Activated CD8-positive, alpha-beta memory T cell treated with anti-CD3 and anti-CD28 coated beads, Interleukin-2, amount 50 U/mL, for 1 hour (primary cell): ENCODE data around the gene UBE2QL1.

Experiments
- DNase-seq: peaks from one replicate; pipeline ENCODE4 v3.0.0-alpha.2; 2020; ENCODE audit errors: extremely low read depth

Gene UBE2QL1

DNA sequence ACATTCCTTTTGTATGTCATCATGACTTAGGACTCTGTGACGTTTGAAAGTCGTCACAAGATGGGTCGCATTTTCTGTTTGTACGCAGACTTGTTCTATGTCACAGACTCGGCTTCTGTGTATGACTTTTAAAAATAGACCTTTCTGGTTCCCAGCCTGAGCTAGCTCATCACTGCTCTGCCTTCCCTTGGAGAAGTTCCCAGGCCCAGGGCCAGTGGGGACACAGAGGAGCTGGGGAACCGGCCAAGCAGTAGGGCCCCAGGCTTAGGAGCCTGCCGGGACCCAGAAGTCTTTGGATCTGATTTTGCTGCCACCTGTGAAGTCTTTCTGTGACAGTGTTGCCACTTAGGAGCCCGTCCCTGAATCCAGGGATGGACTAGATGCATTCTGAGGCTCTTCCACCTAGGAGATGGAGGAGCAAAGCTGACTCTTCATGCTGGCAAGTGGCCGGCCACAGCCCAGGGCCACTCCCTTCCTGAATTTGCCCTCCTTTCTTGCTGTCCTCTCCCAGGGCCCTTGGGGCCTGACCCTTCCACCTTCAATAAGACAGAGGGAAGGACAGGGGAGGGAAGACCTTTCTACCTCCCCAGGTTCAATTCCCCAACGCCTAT is 18.1 kb upstream of the UBE2QL1 start:
- DNase-seq = no peak

DNA sequence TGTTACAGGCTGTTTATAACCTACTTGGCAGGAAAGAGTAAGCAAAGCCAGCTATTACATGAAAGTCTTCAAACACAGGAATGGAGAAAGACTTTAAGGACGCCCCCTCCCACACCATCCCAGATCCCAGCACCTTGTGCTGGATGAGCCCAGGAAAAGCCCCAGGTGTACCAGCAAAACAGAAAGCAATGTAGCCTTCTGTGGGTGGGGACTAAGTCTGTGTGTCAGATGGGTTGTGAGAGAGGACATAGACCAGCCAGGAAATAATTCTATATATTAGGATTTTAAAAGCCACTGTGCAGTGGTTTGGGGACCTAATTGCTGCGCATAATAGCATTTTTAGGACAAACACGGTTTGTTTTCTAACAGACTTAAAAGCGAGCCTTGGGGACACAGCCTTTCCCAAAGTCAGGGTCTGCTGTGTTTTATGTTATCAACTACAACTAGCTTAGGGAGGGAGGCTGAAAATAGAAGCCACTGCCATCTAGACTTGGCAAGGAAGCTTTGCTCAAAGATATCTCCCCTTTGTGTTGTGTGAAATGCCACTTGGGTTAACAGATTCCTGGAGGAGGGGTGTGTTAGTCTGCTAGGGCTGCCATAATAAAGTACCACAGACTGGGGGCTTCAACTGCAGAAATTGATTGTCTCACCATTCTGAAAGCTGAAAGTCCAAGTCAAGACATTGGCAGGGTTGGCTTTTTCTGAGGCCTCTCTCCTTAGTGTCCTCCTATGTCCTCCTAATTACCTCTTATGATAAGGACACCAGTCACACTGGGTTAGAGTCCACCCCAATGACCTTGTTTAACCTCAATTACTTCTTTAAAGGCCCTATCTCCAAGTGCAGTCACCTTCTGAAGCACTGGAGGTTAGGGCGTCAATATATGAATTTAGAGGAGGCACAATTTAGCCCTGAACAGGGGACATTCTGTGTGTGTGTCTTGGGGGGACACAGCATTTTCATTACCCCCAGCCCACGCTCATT is 17.2 kb upstream of the UBE2QL1 start:
- DNase-seq = no peak

DNA sequence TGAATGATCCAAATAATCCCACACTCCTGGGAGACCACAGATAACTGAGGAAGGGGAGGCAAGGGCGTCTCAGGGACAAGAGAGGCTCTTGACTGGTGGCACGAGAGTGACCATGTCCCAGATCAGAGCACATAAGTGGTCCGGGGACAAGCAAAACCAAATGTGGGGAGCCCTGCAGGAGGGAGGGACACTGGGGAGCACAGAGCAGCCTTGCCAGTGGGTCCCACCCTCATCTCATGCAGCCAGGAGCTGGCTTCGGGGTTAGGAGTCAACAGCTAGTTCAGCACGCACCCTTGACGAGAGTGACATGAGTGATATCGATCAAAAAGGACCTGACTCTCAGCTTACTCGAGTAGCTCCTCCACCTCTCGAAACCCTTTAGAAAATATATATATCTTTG is 16.5 kb upstream of the UBE2QL1 start:
- DNase-seq = no peak

DNA sequence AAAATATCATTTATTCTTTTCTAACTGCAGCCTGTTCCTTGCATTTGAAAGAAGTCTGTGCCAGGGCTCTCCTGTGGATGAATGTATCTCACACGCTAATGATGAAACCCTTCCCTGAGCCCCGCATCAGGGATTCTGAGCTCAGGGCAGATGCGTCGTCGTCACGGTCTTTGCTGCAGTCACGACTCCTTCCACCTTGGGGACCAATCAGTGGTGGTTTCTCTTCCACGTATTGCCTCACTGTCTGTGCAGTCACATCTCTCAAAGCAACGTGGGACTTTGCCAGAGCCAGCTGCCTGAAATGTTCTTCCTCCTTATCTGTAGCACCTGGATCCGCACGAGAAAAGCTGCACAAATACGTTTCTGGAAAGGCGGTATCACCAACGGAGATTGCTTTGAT is 13.9 kb upstream of the UBE2QL1 start:
- no peak for DNase-seq

DNA sequence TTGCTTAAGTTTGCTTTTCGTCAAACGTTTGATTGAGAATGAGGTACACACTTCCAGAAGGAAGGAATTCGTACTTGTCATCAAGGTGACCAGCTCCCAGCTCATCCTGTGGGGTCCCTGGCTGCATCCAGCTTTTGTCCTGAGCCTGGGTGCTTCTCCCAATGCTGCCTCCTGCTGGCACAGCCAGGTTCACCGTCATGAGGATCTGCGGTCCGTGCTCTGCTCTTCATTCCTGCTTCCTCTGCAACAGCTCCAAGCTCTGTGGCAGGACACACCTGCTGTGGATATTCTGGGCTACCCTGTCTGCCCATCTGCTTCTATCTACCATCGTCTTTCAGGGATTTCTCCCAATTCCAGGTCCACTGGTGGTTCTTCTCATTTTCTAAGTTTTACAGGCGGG is 13.3 kb upstream of the UBE2QL1 start:
- no peak for DNase-seq

DNA sequence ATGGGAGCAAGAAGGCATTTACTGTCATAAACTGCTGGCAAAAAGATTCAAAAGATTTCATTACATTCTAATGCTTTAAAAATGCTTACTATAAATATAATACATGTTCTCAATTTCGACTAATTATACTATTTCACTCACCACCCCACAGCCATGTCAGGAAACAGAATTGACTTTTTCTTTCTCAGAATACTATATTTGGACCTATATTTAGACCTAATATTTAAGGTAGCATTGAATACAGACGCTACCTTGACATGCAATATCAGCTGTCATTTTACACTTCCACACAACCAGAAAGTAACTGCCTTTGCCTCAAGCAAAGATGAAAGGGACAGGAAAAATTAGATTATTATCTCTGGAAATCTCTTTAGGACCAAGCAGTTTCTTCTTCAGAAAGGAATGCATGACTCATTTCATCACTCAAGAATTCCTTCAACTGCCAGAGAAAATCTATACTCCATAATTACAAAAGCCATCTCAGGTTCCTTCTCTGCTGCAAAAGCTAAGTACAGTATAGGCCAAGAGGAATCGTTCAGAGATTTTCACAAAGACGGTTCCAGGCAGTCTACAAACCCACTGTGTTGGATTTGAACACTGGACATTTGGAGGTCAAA is 11.8 kb upstream of the UBE2QL1 start:
- no peak for DNase-seq

DNA sequence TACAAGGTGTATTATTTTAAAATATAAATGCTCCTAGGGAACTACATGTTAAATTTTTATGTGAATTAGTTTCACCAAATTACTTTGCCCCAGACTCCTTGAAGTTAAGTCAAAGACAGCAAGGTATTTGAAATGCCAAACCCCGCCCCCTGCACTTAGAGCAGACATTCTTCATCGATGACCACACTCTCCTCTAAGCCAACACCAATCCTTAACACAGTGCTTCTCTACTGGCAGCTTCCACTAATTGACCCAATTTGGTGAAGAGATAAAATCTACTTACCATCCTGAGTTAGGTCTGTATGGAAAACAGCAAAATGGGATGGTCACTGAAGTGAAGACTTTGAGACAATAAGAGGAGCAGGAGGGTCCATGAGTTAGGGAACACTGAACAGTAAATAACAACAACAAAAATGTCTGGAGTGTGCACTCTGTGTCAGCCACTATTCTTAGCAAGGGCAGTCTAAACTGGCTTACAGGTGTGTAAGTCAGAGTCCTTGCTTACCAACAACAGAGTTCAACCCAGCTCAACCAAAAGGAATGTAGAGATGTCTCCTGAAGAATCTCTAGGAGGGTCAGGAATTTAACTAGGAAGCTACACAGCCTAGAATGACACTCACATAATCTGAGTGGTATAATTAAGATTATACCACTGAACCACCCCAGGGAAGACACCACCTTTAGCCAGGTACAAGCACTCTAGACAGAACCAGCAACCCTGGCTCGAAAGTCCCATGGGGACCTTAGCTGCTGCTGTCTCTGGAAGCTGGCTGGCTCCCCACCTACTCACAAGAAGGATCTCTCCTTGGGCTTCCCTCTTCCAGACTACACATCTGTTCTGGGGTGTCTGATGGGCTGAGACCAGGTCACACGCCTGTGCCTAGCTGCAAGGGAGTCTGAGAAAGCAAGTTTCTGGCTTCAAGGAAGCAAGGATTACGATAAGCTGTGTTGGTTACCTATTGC is 8.8 kb upstream of the UBE2QL1 start:
- no peak for DNase-seq

DNA sequence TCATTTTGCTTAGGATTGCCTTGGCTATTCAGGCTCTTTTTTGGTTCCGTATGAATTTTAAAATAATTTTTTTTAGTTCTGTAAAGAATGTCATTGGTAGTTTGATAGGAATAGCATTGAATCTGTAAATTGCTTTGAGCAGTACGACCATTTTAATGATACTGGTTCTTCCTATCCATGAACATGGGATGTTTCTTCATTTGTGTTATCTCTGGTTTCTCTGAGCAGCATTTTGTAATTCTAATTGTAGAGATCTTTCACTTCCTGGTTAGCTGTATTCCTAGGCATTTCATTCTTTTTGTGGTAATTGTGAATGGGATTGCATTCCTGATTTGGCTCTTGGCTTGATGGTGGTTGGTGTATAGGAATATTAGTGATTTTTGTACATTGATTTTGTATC is 6.3 kb upstream of the UBE2QL1 start:
- no peak for DNase-seq

DNA sequence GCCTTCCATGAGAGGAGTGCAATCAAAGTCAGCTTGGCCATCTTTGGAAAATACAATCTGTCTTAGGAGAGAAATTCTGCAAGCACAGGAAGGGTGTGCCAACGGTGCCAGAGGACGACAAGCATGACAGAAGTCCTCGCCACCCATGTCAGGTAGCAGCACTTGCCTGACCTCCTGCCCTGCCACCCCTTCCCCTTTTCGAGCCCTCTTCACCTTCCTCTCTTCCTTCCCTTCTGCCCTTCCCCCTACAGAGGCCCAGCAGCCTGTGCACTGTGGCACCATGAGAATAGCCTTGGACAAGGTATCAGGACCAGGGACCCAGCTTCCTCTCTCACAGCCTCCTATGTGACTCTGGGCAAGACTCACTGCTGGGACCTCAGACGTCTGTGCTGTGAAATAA is 5.3 kb upstream of the UBE2QL1 start:
- DNase-seq = no peak

DNA sequence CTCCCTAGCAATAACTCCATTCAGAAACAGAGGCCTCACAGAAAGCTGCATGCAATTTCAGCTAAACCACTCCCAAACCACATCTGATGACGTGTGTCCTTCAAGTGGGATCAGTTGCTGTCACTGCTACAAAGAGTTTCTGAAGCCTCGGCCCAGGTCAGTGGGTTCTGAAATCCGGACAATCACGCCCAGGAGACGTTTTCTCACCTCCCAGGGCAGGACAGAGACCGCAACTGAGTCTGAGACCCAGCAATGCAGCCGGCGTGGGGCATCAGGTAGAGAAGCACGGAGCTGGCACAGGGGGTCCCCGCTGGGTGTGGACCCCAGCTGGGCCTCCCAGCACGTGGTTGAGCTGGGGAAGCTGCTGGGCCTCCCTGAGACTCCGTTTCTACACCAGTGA is 2.6 kb upstream of the UBE2QL1 start:
- DNase-seq = no peak

DNA sequence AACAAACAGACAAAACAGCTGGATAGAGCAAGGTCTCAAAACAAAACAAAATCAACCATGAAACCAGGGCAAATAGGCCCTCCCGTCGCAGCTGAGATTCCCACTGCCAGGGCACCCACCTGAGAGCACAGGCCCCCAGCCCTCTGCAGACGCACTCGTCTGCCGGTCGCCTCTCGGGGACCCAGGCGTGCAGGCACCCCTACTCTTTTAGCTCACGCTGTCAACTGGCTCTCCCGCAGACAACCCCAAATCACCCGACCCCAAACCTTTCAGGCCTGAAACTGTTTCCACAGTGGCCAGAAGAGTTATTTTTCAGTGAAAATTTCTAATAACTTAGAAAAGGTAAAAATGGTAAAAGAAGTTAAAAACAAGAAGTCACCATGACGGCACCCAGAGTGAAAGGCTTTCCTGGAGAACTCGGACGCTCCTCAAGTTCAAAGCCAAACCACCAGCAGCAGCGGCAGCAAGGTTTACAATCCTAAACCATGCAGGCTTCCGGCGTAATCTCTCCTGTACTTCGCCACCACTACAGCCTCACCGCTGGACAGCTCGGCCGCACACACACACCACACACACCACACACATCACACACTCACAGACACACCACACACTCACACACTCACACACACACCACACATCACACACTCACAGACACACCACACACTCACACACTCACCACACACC is 1.9 kb upstream of the UBE2QL1 start:
- no peak for DNase-seq

DNA sequence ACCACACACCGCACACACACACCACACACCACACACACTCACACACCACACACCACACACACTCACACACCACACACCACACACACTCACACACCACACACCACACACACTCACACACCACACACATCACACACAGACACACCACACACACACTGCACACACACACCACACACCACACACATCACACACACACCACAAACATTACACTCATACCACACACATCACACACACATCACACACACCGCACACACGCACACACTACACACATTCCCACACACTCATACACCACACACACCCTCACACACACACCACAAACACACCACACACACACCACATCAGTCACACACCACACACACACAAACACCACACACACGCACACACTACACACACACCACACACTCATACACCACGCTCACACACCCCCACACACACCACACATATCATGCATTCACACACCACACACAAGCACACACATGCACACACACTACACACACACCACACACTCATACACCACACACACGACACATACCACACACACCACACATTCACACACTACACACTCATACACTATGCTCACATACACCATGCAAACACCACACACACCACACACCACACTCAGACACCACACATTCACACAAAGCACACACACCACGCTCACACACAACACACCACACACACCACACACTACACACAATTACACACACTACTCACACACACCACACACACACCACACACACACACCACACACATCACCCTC is 1.1 kb upstream of the UBE2QL1 start:
- no peak for DNase-seq

DNA sequence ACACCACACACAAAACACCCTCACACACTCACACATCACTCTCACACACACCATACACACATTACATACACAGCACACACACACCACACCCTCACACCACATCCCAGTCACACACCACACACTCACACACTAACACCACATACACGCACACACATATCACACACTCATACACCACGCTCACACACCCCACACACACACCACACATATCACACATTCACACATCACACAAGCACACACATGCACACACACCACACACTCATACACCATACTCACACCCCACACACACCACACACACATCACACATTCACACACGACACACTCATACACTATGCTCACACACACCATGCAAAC is 543 bp upstream of the UBE2QL1 start:
- no peak for DNase-seq

DNA sequence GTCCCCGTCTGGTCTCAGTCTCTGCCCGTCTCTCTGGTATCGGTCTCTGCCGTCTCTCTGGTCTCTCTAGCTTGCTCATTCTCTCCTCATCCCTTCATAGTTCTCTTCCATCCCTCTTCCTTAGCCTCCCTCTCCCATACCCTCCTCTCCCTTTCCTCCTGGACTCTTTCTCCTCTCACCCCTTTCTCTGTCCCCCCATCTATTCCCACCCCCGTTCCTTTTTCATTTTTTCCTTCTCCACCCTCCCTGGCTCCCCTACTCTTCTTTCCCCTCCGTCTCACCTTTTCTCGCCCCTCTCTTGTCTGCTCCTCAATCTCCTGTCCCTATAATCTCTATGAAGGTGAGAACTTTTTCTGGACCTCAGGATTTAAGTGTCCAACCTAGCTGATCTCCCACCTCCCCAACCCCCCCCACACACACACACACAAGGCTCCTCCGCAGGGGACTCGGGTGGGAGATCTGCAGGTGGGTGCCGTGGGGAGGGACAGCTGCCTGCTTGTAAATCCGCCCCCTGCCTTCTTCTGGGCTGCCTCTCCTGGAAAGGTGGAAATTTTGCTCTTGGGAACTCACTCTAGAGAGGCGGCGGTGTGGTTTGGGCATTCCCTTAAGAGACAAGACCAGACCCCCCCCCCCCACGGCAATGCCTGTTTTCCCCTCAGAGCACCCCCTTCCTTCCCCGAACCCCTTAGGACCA is 953 bp downstream of the UBE2QL1 start:
- no peak for DNase-seq

DNA sequence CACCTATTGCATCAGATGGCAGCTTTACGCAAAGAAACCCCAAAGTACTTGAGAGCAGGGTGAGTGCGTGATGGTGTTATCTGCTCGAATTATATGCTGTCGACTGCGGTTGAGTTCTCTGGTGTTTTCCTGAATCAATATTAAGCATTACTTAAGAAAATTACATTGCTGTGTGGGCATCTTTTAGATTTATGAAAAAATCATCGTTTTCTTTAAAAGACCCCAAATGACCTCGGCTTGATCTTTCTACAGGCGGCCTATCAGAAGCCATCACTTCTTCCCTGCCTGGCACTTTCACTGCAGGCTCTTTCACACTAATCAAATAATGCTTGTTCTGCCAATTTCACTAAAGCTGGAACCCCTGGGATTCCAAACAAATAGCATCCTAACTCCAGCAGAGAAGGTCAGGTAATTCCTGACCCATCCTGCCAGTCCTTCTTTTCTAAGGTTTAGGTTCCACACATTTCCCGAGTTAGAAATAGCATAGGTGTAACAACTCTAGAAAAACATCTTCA is 1.7 kb downstream of the UBE2QL1 start:
- DNase-seq = no peak

DNA sequence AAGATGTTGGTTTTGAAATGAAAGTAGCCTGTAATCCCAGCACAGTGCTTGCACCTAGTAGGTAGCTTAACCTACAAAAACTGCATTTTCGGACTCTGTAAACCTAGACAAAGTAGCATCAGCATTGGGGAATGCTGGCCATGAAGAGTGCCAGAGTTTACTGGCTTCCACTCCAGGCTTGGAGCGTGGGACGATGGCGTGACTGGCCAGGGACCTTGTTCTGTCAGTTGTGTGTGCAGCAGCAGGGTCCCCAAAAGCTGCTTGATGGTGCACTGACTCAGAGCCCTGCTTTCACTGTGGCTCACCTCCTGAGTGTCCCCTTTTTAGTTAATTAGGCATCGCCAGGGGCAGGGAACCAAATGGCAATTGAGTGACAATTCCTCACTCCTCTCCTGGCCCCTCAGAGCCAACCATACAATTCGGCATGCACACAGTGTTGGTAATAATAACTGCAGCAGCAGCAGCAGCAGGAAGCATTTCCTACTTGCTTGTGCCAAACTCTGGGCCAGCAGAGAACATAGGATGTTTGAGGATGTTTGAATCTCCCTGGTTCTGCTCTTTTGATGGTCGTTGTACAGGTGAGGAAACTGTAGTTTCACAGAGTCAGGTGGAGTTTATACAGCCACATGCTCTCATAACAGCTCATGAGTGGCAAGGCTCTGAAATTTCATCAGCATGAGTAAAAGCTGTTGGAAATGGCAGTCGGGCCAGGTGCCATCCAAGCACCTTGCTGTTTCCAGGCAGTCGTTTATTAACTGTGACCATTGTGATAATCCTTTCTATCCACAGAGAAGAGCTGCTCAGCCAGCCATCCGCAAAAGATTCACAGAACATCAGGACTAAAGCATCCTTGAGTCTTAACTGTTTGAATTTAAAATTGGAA is 4.2 kb downstream of the UBE2QL1 start:
- DNase-seq = no peak

DNA sequence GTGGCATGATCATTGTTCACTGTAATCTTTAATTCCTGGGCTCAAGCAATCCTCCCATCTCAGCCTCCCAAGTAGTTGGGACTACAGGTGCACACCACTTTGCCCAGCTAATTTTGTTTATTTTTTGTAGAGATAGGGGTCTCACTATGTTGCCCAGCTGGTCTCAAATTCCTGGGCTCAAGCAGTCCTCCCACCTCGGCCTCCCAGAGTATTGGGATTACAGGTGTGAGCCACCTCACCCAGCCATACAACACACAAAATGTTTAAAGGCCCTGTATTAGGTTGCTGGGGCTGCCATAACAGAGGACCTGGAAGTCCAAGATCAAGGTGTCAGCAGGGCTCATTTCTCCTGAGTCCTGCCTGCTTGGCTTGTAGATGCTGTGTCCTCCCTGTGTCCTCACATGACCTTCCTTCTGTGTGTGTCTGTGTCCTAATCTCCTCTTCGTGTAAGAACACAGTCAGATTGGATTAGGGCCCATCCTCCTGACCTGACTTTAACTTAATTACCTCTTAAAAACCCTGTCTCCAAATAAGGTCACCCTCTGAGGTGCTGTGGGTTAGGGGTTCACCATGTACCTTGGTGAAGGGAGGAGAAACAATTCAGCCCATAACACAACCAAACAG is 5.4 kb downstream of the UBE2QL1 start:
- no peak for DNase-seq

DNA sequence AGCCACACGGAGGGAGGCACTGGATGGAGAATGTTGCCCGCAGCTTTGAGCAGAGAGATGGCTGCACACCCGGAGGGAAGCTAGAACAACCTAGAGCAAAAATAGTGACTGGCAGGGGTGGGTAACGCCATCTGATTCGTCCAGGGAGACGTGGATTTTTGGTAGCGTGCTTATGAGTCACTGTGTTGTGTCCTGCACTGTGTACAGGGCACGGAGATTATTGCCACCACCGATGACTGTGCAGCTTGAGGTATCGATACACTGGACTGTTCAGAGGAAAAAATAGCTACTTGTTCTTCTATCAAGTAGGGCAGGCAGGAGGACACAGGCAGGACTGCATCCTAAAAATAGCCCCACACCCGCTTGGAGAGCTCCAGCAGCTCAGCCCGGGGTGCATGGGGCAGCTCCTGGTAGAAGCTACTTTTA is 6.0 kb downstream of the UBE2QL1 start:
- DNase-seq = no peak
